ENCODE measurements around the gene CFTR.
A peak's percentile ranks its signal among the peaks of the same experiment; 100 is the strongest.

CFTR gene

DNA sequence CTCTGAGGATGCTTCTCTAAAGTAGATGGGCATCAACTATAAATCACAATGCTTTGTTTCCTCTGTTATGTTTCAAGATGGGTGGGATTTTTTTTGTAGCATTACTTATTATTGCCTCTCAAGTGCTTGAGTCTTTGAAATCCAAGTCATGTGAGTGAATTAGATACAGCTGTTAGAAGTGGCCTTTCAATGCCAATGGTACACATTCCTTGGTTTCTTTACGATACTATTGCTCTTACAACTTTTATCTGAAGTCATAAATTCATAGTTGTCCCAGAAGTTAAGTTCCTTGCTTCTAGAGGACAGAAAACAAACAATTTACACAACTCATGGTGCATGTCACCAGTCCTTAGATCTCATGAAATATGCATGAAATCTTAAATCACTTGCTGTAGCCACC is 15.5 kb downstream of the CFTR start:
- H3F3A ChIP-seq (ENCODE audit: low read depth), result no peaks in the 10 kb centered on the region
- no peaks in the 10 kb centered on the region for H3K27me3 ChIP-seq (ENCODE audit: insufficient read depth, low read length, poor library complexity, severe bottlenecking)
- H3K4me3 ChIP-seq (ENCODE audit: low read length, poor library complexity, severe bottlenecking), result no peak overlapping the region
- H3K9me3 ChIP-seq (ENCODE audit: insufficient read depth, low read depth, low read length), result no peaks in the 10 kb centered on the region
- no peak for TF ChIP-seq EZH2phosphoT487 (IDR thresholded peaks at IDR 0.05; ENCODE audit: borderline replicate concordance)
- TF ChIP-seq, protein P1, sequence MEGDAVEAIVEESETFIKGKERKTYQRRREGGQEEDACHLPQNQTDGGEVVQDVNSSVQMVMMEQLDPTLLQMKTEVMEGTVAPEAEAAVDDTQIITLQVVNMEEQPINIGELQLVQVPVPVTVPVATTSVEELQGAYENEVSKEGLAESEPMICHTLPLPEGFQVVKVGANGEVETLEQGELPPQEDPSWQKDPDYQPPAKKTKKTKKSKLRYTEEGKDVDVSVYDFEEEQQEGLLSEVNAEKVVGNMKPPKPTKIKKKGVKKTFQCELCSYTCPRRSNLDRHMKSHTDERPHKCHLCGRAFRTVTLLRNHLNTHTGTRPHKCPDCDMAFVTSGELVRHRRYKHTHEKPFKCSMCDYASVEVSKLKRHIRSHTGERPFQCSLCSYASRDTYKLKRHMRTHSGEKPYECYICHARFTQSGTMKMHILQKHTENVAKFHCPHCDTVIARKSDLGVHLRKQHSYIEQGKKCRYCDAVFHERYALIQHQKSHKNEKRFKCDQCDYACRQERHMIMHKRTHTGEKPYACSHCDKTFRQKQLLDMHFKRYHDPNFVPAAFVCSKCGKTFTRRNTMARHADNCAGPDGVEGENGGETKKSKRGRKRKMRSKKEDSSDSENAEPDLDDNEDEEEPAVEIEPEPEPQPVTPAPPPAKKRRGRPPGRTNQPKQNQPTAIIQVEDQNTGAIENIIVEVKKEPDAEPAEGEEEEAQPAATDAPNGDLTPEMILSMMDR (conservative IDR thresholded peaks at IDR 0.05; ENCODE audit: low read length), result no peak
- no peaks in the 10 kb centered on the region for H3K36me3 ChIP-seq (ENCODE audit: insufficient read depth, low read length)
- no peaks in the 10 kb centered on the region for H3K9me2 ChIP-seq (replicated peaks; ENCODE audit: low read depth, low read length)
- H3K4me1 ChIP-seq (ENCODE audit: insufficient read depth, low read length, poor library complexity, severe bottlenecking), result peaks cover 4% of the 10 kb centered on the region
- no peaks in the 10 kb centered on the region for H3K79me2 ChIP-seq (ENCODE audit: insufficient read depth, low read length)
- no peak overlapping the region for H2AFZ ChIP-seq (ENCODE audit: low read length)
- no peak overlapping the region for H3K4me2 ChIP-seq (ENCODE audit: low read depth, low read length, poor library complexity, severe bottlenecking)
- H3K9ac ChIP-seq (ENCODE audit: low read depth, low read length, poor library complexity, severe bottlenecking), result no peak overlapping the region
- no peaks in the 10 kb centered on the region for H4K20me1 ChIP-seq (ENCODE audit: insufficient read depth, low read length, poor library complexity, severe bottlenecking)

DNA sequence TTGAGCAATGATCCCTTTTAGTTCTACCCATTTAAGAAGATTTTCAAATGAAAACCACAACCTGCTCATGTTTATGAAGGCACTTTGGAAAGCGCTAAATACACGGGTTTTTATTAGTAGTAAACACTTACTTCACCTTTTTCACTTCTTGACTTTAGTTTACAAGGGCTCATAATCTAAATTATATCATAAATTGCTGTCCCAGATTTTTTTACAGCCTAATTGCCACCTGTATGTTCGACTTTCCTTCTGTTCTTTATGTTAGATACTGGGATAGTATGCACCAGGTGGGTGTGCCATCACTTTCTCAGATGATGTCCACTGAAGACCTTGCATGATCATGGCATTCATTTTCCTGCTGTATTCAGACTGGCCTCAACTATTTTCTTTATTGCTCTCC is 22.5 kb downstream of the CFTR start:
- Histone ChIP-seq H3K79me2 (ENCODE audit: insufficient read depth, low read length) (no peaks in the 10 kb centered on the region), H3K9ac (ENCODE audit: low read depth, low read length, poor library complexity, severe bottlenecking) (no peak overlapping the region), H3K4me2 (ENCODE audit: low read depth, low read length, poor library complexity, severe bottlenecking) (no peak overlapping the region), H3K27me3 (ENCODE audit: insufficient read depth, low read length, poor library complexity, severe bottlenecking) (no peaks in the 10 kb centered on the region), H3K4me3 (ENCODE audit: low read length, poor library complexity, severe bottlenecking) (no peak overlapping the region), H4K20me1 (ENCODE audit: insufficient read depth, low read length, poor library complexity, severe bottlenecking) (no peaks in the 10 kb centered on the region), H3K36me3 (ENCODE audit: insufficient read depth, low read length) (no peaks in the 10 kb centered on the region), H3F3A (ENCODE audit: low read depth) (no peaks in the 10 kb centered on the region), H2AFZ (ENCODE audit: low read length) (no peak overlapping the region), H3K9me2 (replicated peaks; ENCODE audit: low read depth, low read length) (no peaks in the 10 kb centered on the region), H3K4me1 (ENCODE audit: insufficient read depth, low read length, poor library complexity, severe bottlenecking) (no peaks in the 10 kb centered on the region), H3K9me3 (ENCODE audit: insufficient read depth, low read depth, low read length) (no peaks in the 10 kb centered on the region)
- no peak for TF ChIP-seq EZH2phosphoT487 (IDR thresholded peaks at IDR 0.05; ENCODE audit: borderline replicate concordance)
- TF ChIP-seq, protein P1 (conservative IDR thresholded peaks at IDR 0.05; ENCODE audit: low read length), result no peak

DNA sequence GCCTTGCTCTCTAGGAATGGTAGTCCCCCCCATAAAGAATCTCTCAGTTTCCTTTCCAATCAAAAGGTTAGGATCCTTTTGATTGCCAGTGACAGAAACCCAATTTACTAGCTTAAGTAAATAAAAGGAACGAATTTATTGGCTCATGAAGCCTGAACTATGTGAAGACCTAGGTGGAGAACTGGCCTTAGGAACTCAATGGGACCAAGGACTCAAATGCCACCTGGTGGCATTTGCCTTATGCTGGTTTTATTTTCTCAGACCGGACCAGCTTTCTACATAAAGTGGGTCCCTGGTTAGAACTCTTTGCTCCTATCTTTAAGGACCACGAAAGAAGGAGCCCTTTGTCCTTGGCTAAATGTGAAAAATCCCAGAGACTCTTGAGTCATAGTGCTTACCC is 25.4 kb downstream of the CFTR start:
- TF ChIP-seq, protein P1 (conservative IDR thresholded peaks at IDR 0.05; ENCODE audit: low read length), result 0 out of 2 replicates have a peak, but pooled peaks have one; percentile 21
- no peak for TF ChIP-seq EZH2phosphoT487 (IDR thresholded peaks at IDR 0.05; ENCODE audit: borderline replicate concordance)
- Histone ChIP-seq H2AFZ (ENCODE audit: low read length) (no peak overlapping the region), H3K4me3 (ENCODE audit: low read length, poor library complexity, severe bottlenecking) (no peak overlapping the region), H3K9me2 (replicated peaks; ENCODE audit: low read depth, low read length) (no peaks in the 10 kb centered on the region), H3K4me2 (ENCODE audit: low read depth, low read length, poor library complexity, severe bottlenecking) (no peak overlapping the region), H3F3A (ENCODE audit: low read depth) (no peaks in the 10 kb centered on the region), H4K20me1 (ENCODE audit: insufficient read depth, low read length, poor library complexity, severe bottlenecking) (no peaks in the 10 kb centered on the region), H3K79me2 (ENCODE audit: insufficient read depth, low read length) (no peaks in the 10 kb centered on the region), H3K36me3 (ENCODE audit: insufficient read depth, low read length) (no peaks in the 10 kb centered on the region), H3K9me3 (ENCODE audit: insufficient read depth, low read depth, low read length) (no peaks in the 10 kb centered on the region), H3K9ac (ENCODE audit: low read depth, low read length, poor library complexity, severe bottlenecking) (no peak overlapping the region), H3K27me3 (ENCODE audit: insufficient read depth, low read length, poor library complexity, severe bottlenecking) (no peaks in the 10 kb centered on the region), H3K4me1 (ENCODE audit: insufficient read depth, low read length, poor library complexity, severe bottlenecking) (no peaks in the 10 kb centered on the region)
